Measurements from ENCODE around the gene FAT2.
"Not testable (repeated sequence)": the region's sequence is repeated elsewhere in the genome, so short reads cannot be mapped to it uniquely, and the experiment has no call there.

Gene FAT2

GRCh38 chr5:151580858-151581257 lies 10.3 kb downstream of the FAT2 start:
- DNase-seq (ENCODE audit: low spot score) = no peak

DNA sequence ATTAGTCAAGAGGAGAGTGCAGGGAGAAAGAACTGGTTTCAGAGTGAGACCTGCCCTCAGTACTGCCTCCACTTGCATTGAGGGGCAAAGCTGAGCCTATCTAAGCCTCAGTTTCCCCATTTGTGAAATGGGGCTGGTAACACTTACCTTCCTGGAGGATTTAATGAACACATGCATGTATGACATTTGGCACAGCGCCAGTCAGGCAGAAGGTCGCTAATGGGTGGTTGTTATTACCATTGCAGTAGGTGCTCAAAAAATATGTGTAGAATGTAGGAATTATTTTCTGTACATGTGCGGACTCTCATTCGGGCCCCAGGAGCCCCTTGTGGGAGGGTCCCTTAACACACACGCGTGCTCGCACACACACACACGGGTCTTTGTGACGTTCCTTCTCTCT lies 10.9 kb downstream of the FAT2 start:
- no peak for DNase-seq (ENCODE audit: low spot score)

DNA sequence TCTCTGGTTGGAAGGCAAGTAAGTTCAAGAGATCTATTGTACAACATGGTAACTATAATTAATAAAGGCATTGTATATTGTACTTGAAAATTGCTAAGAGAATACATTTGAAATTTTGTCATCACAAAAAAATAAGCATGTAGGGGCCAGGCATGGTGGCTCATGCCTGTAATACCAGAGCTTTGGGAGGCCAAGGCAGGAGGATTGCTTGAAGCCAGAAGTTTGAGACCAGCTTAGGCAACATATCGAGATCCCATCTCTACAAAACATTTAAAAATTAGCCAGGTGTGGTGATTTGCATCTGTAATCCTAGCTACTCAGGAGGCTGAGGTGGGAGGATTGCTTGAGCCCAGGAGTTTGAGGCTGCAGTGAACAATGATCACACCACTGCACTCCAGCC lies 12.0 kb downstream of the FAT2 start:
- not testable (repeated sequence) for DNase-seq (ENCODE audit: low spot score)

- DNase-seq (ENCODE audit: low spot score) = no peak
Observed at GRCh38 chr5:151578326-151579025, 12.7 kb downstream of the FAT2 start.

DNA sequence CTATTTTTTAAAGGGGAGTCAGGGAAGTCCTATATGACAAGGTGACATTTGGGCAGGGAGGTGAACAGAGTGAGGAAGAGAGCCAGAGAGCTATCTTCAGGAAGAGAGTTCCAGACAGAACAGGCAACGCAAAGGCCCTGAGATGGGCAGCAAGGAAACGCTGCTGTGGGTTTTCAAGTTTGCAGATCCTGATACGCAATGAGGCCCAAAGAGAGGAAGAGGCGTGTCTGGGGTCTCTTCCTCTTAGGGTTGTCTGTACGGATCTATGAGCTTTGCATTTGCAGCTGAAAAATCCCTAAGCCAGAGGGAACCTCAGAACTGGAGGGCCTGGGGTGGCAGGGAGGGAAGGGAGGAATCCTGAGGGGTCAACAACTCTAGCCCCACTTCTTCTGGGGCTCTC lies 13.6 kb downstream of the FAT2 start:
- no peak for DNase-seq (ENCODE audit: low spot score)

GRCh38 chr5:151574444-151574996 lies 16.6 kb downstream of the FAT2 start:
- DNase-seq (ENCODE audit: low spot score) = no peak

GRCh38 chr5:151572657-151573368 lies 18.3 kb downstream of the FAT2 start:
- DNase-seq (ENCODE audit: low spot score) = no peak

DNA sequence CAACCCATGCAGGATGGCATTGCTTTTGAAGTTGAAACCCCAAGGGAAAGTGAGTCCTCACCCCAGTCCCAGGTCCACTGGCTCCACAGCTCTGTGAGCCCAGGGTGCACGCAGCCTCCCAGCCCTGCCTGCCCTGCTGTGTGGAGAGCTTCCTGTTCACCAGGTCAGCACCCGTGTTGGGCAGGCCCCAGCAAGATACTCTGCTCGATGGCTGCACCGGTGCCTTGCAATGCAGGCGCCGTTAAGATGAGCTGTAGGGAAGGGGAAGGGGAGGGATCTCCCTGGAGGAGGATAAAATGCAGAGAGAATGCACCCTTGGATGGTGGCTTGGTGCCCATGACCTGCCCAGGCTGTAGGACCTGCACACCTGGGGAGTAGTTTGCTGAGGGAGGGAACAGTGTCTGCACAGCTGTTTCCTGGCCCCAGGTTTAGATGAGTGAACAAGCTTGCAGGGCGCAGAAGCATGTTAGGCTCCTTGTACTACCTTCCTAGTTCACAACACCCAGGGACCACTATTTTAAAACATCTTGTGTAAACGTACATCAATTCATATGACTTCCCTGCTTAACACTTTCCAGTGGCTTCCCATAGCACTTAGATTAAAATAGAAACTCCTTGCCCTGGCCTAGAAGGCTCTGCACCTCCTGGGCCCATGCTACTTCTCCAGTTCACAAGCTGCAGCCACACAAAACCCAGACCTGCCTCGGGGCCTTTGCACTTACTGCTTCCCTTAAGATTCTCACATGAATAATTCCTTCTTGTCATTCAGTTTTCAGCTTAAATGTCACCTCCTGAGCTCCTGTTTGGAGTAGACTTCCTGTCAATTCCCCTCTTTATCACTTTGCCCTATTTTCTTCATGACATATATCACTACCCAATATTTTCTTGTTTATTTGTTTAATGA lies 19.6 kb downstream of the FAT2 start:
- no peak for DNase-seq (ENCODE audit: low spot score)

GRCh38 chr5:151570512-151571269 lies 20.4 kb downstream of the FAT2 start:
- DNase-seq (ENCODE audit: low spot score) = no peak

DNA sequence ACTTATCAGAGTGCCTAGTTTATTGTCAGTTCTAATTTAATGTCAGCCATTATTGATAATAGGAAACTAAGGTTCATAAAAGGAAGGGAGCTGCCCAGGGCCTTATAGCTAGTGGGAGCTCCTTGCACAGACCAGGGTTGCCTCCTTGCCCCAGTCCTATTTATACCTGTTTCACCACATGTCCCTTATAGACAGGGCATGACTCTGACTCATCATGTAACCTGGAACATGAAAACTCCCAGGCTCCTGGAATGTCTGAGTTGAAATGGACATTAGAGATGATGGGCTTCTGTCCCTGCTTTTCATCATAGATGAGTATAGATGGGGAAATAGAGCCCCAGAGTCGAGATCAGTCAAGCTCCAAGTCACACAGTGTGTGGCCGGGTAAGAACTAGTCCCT lies 21.1 kb downstream of the FAT2 start:
- no peak for DNase-seq (ENCODE audit: low spot score)

GRCh38 chr5:151569132-151570046 lies 21.7 kb downstream of the FAT2 start:
- DNase-seq (ENCODE audit: low spot score) = no peak

GRCh38 chr5:151568036-151568435 lies 23.1 kb downstream of the FAT2 start:
- DNase-seq (ENCODE audit: low spot score) = no peak

- DNase-seq (ENCODE audit: low spot score) = no peak
Observed at GRCh38 chr5:151565971-151566370, 25.2 kb downstream of the FAT2 start.

- no peak for DNase-seq (ENCODE audit: low spot score)
Observed at GRCh38 chr5:151562019-151562707, 29.0 kb downstream of the FAT2 start.

DNA sequence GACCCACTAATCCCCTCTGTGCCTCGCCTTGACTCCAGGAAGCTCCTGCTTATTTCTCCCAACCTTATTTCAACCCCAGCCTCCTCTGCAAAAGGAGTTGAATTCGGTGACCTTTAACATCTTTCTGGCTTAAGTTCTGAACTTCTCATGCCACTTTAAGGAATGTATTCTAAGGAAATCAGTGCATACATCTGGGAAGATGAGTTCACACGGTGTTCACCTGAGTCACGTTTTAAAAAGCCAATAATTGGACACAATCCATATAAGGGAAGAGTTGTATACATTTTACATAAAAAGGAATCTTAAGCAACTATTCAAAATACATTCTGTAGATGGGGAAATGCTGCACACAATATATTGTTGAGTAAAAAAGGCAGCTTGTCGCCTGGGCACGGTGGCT lies 33.2 kb downstream of the FAT2 start:
- no peak for DNase-seq (ENCODE audit: low spot score)

- no peak for DNase-seq (ENCODE audit: low spot score)
Observed at GRCh38 chr5:151557466-151557865, 33.7 kb downstream of the FAT2 start.

- no peak for DNase-seq (ENCODE audit: low spot score)
Observed at GRCh38 chr5:151556806-151557205, 34.3 kb downstream of the FAT2 start.

- no peak for DNase-seq (ENCODE audit: low spot score)
Observed at GRCh38 chr5:151555760-151556576, 35.2 kb downstream of the FAT2 start.

GRCh38 chr5:151553695-151554094 lies 37.4 kb downstream of the FAT2 start:
- DNase-seq (ENCODE audit: low spot score) = no peak

Measured in CD4-positive, alpha-beta T cell treated with Interleukin-15 for 4 hours (primary cell).